Measurements from ENCODE around the gene IKZF5. TPM values are rescaled to one million over a fixed set of nuclear protein-coding genes. Genes with fewer than 3 reads are reported as not detected.

Gene IKZF5
- polyA plus RNA-seq, 3 donors: 8.6 to 12.8 (median 9.8) TPM

DNA sequence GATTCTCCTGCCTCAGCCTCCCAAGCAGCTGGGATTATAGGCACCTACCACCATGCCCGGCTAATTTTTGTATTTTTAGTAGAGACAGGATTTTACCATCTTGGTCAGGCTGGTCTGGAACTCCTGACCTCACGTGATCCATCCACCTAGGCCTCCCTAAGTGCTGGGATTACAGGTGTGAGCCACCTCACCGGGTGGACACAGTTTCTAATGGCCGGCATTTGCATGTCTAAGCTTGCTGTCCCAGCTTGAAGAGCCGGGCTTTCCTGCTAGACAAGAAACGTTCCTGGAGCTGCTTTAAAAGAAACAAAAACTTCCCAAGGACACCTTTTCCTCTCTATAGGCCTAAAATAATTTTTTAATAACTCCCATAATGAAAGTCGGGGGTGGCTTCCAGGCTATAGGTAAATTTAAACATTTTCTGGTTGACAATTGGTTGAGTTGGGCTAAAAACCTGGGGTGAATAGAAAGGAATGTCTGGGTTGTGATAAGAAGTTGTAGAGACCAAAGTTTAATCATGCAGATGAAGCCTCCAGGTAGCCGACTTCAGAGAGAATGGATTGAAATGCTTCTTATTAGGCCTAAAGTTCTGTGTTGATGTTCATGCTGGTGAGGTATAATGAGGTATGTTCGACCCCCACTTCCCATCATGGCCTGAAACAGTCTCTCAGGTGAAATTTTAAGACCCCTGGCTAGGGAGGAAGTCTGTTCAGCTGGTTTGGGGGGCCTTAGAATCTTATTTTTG is 9.0 kb upstream of the IKZF5 start:
- 88% methylated on average over 6 of the region's 9 CpGs for WGBS (ENCODE audit: insufficient coverage)
- no peaks in the 10 kb centered on the region for H3K36me3 ChIP-seq (replicated peaks in 1 of 2; ENCODE audit: control insufficient read depth in 1 of 2, insufficient read depth in 2 of 2, low read length in 2 of 2)
- Mint-ChIP-seq H3K4me3 (no peak overlapping the region), H3K4me1 (no peaks in the 10 kb centered on the region), H3K36me3 (peaks cover under 1 to 7% of the 10 kb centered on the region in 2 donors), H3K27ac (no peak overlapping the region), H3K27me3 (ENCODE audit: low read depth in 3 of 3) (peaks cover 0 to 2% (median 0%) of the 10 kb centered on the region in 3 donors), H3K9me3 (peaks cover 0 to 7% (median 4%) of the 10 kb centered on the region in 7 donors)
- no peaks in the 10 kb centered on the region for H3K4me1 ChIP-seq (ENCODE audit: control insufficient read depth in 1 of 2, insufficient read depth in 2 of 2, low read length in 2 of 2)
- no peaks in the 10 kb centered on the region for H3K9me3 ChIP-seq (replicated peaks in 1 of 2; ENCODE audit: control insufficient read depth in 1 of 2, insufficient read depth in 1 of 2, low read length in 2 of 2)
- H3K27ac ChIP-seq (ENCODE audit: low read depth in 1 of 2, low read length in 2 of 2): no peak overlapping the region
- H3K9ac ChIP-seq (ENCODE audit: insufficient read depth, low read length, poor library complexity, severe bottlenecking): no peak overlapping the region
- no peak overlapping the region for H3K4me3 ChIP-seq (replicated peaks in 1 of 3; ENCODE audit: low read depth in 2 of 3, low read length in 3 of 3)
- intact Hi-C loops (cut with micrococcal nuclease): no loop called here
- no peaks in the 10 kb centered on the region for H4K20me1 ChIP-seq (ENCODE audit: insufficient read depth, low read length)
- TF ChIP-seq, protein P1, sequence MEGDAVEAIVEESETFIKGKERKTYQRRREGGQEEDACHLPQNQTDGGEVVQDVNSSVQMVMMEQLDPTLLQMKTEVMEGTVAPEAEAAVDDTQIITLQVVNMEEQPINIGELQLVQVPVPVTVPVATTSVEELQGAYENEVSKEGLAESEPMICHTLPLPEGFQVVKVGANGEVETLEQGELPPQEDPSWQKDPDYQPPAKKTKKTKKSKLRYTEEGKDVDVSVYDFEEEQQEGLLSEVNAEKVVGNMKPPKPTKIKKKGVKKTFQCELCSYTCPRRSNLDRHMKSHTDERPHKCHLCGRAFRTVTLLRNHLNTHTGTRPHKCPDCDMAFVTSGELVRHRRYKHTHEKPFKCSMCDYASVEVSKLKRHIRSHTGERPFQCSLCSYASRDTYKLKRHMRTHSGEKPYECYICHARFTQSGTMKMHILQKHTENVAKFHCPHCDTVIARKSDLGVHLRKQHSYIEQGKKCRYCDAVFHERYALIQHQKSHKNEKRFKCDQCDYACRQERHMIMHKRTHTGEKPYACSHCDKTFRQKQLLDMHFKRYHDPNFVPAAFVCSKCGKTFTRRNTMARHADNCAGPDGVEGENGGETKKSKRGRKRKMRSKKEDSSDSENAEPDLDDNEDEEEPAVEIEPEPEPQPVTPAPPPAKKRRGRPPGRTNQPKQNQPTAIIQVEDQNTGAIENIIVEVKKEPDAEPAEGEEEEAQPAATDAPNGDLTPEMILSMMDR (IDR thresholded peaks at IDR 0.05): no peak
- H2AFZ ChIP-seq (ENCODE audit: insufficient read depth, low read depth, low read length, poor library complexity, severe bottlenecking): no peak overlapping the region
- no peaks in the 10 kb centered on the region for H3K27me3 ChIP-seq (ENCODE audit: control insufficient read depth in 2 of 2, insufficient read depth in 2 of 2, low read length in 2 of 2)
- no peak overlapping the region for H3K4me2 ChIP-seq (replicated peaks; ENCODE audit: extremely low read depth, low read length, poor library complexity, severe bottlenecking)
- H3K79me2 ChIP-seq (ENCODE audit: insufficient read depth, low read length): no peaks in the 10 kb centered on the region
- DNase-seq: no peak

DNA sequence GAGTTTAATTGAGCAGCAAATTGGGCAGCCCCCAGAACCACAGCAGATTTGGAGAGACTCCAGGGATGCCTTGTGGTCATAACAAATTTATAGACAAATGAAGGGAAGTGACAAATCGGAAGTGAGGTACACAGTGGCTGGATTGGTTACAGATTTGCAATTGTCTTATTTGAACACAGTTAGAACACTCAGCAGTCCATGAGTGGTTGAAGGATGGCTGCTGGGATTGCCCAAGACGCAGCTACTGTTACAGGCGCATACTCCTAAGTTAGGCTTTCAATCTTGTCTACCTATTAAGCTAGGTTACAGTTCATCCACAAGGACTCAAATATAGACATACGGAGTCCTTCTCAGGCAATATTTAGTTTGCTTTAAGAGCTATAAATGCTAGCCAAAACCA is 7.6 kb upstream of the IKZF5 start:
- H3K27me3 Mint-ChIP-seq (ENCODE audit: low read depth in 3 of 3): peaks cover 0 to 2% (median 0%) of the 10 kb centered on the region in 3 donors
- no peaks in the 10 kb centered on the region for H3K4me1 Mint-ChIP-seq
- Histone ChIP-seq H3K79me2 (ENCODE audit: insufficient read depth, low read length) (no peaks in the 10 kb centered on the region), H2AFZ (ENCODE audit: insufficient read depth, low read depth, low read length, poor library complexity, severe bottlenecking) (no peak overlapping the region), H4K20me1 (ENCODE audit: insufficient read depth, low read length) (no peaks in the 10 kb centered on the region), H3K4me1 (ENCODE audit: control insufficient read depth in 1 of 2, insufficient read depth in 2 of 2, low read length in 2 of 2) (no peaks in the 10 kb centered on the region), H3K9me3 (replicated peaks in 1 of 2; ENCODE audit: control insufficient read depth in 1 of 2, insufficient read depth in 1 of 2, low read length in 2 of 2) (no peaks in the 10 kb centered on the region), H3K27ac (ENCODE audit: low read depth in 1 of 2, low read length in 2 of 2) (no peak overlapping the region), H3K27me3 (ENCODE audit: control insufficient read depth in 2 of 2, insufficient read depth in 2 of 2, low read length in 2 of 2) (no peaks in the 10 kb centered on the region), H3K4me2 (replicated peaks; ENCODE audit: extremely low read depth, low read length, poor library complexity, severe bottlenecking) (no peak overlapping the region), H3K4me3 (replicated peaks in 1 of 3; ENCODE audit: low read depth in 2 of 3, low read length in 3 of 3) (no peak overlapping the region), H3K36me3 (replicated peaks in 1 of 2; ENCODE audit: control insufficient read depth in 1 of 2, insufficient read depth in 2 of 2, low read length in 2 of 2) (no peaks in the 10 kb centered on the region), H3K9ac (ENCODE audit: insufficient read depth, low read length, poor library complexity, severe bottlenecking) (no peak overlapping the region)
- peaks cover 0 to 7% (median 4%) of the 10 kb centered on the region in 7 donors for H3K9me3 Mint-ChIP-seq
- intact Hi-C loops (cut with micrococcal nuclease): no loop called here
- H3K36me3 Mint-ChIP-seq: peaks cover 4 to 12% of the 10 kb centered on the region in 2 donors
- no peak for DNase-seq
- no peak overlapping the region for H3K4me3 Mint-ChIP-seq
- no peak overlapping the region for H3K27ac Mint-ChIP-seq
- TF ChIP-seq, protein P1 (IDR thresholded peaks at IDR 0.05): no peak
- 100% methylated on average over 2 of the region's 4 CpGs for WGBS (ENCODE audit: insufficient coverage)
